Keratinocyte (primary cell): Measurements from ENCODE around the gene LIPH. TPM values are rescaled to one million over a fixed set of nuclear protein-coding genes. Genes with fewer than 3 reads are reported as not detected.
A peak's percentile ranks its signal among the peaks of the same experiment; 100 is the strongest.

Source experiments
- DNase-seq: peaks from one replicate; pipeline ENCODE4 v3.0.0-alpha.2; 2011; ENCODE audit warnings: low read depth, missing footprints, low spot score
- FAIRE-seq: peaks from 2 replicates; lab custom pipeline; 2011; peaks lifted over from hg19 to GRCh38; lab: Jason Lieb, UNC
- H2AFZ ChIP-seq: 2 replicates; pipeline ENCODE4 v1.6.0; 2012; ENCODE audit warnings: low read length, control low read depth, inconsistent platforms; ENCODE audit not compliant: control insufficient read depth
- H3K27ac ChIP-seq: 2 replicates; pipeline ENCODE4 v1.5.1; 2011; ENCODE audit warnings: low read length; ENCODE audit not compliant: control insufficient read depth, insufficient read depth
- H3K27me3 ChIP-seq: 3 replicates; pipeline ENCODE4 v1.6.0; 2011; ENCODE audit warnings: low read length; ENCODE audit not compliant: control insufficient read depth, insufficient read depth; ENCODE audit errors: extremely low read depth
- H3K36me3 ChIP-seq, 2 experiments: 2 replicates in 1 of 2; 3 replicates in 1 of 2; pipeline ENCODE4 v1.5.1; 2011; ENCODE audit warnings: low read length in 2 of 2, mild to moderate bottlenecking in 1 of 2; ENCODE audit not compliant: control insufficient read depth in 2 of 2, insufficient read depth in 2 of 2; ENCODE audit errors: extremely low read depth in 1 of 2
- H3K4me1 ChIP-seq: 3 replicates; pipeline ENCODE4 v1.5.1; 2011; ENCODE audit warnings: low read length; ENCODE audit not compliant: control insufficient read depth, insufficient read depth; ENCODE audit errors: extremely low read depth
- H3K4me2 ChIP-seq: 3 replicates; pipeline ENCODE4 v1.6.0; 2011; ENCODE audit warnings: low read depth, low read length; ENCODE audit not compliant: control insufficient read depth, insufficient read depth; ENCODE audit errors: extremely low read depth
- H3K4me3 ChIP-seq, 3 experiments: fragments of 200-600 bp in 1 of 3; sonication (generic) in 1 of 3; 2 replicates in 2 of 3; 3 replicates in 1 of 3; pipeline ENCODE4 v1.5.1; 2011 to 2016; ENCODE audit warnings: low read length in 3 of 3, mild to moderate bottlenecking in 3 of 3, control low read depth in 2 of 3, inconsistent platforms in 1 of 3, low read depth in 1 of 3, mixed read lengths in 1 of 3, mixed run types in 1 of 3, moderate library complexity in 1 of 3; ENCODE audit not compliant: control insufficient read depth in 2 of 3, insufficient read depth in 2 of 3; ENCODE audit errors: extremely low read depth in 1 of 3
- H3K79me2 ChIP-seq: 2 replicates; pipeline ENCODE4 v1.6.0; 2012; ENCODE audit warnings: low read length; ENCODE audit not compliant: control insufficient read depth, insufficient read depth
- H3K9ac ChIP-seq: 3 replicates; pipeline ENCODE4 v1.6.0; 2011; ENCODE audit warnings: low read length; ENCODE audit not compliant: control insufficient read depth, insufficient read depth; ENCODE audit errors: extremely low read depth
- H3K9me1 ChIP-seq: 3 replicates; pipeline ENCODE4 v1.6.0; 2011; ENCODE audit warnings: low read length; ENCODE audit not compliant: control insufficient read depth, insufficient read depth; ENCODE audit errors: extremely low read depth
- H3K9me3 ChIP-seq: 2 replicates; pipeline ENCODE4 v1.5.1; 2012; ENCODE audit warnings: low read depth, low read length; ENCODE audit not compliant: control insufficient read depth
- H4K20me1 ChIP-seq: 3 replicates; pipeline ENCODE4 v1.6.0; 2011; ENCODE audit warnings: low read length; ENCODE audit not compliant: control insufficient read depth, insufficient read depth; ENCODE audit errors: extremely low read depth
- CTCF ChIP-seq, 3 experiments: IDR thresholded peaks in 1 of 3; conservative IDR thresholded peaks in 1 of 3; optimal IDR thresholded peaks in 1 of 3; 2 replicates in 2 of 3; 3 replicates in 1 of 3; pipeline versions ENCODE3 to v1.5.1; 2011; ENCODE audit warnings: low read length in 3 of 3, mild to moderate bottlenecking in 3 of 3, moderate library complexity in 2 of 3, control low read depth in 1 of 3, inconsistent platforms in 1 of 3; ENCODE audit not compliant: insufficient read depth in 2 of 3; ENCODE audit errors: extremely low read depth in 1 of 3
- EZH2 ChIP-seq: IDR thresholded peaks from one replicate; pipeline ENCODE4 v1.6.1; 2012; ENCODE audit warnings: inconsistent platforms, mild to moderate bottlenecking, low read length, moderate library complexity
- dilution Hi-C: fragments of 300-500 bp; cut with MboI; formaldehyde crosslinking; loops from one replicate; pipeline ENCODE4 v1.7.0; 2020; ENCODE audit warnings: low sequenced_read_pairs; ENCODE audit not compliant: extremely low pct_ligation_motif_present
- polyA plus RNA-seq, 5 experiments: library from polyadenylated mRNA; depleted of rRNA in 3 of 5; stranded (reverse) in 3 of 5; stranded (forward) in 1 of 5; unstranded in 1 of 5; fragments of >200 nt; gene quantifications; 1 replicate in 1 of 5; 2 replicates in 3 of 5; 3 replicates in 1 of 5; pipeline versions ENCODE4 v1.2.1 to v1.2.3, GENCODE V29; 2011 to 2012; ENCODE audit warnings: missing spikeins in 2 of 5, low read depth in 1 of 5, low replicate concordance in 1 of 5

Gene LIPH
- polyA plus RNA-seq, 1 donor (not counting 4 experiments of a cell fraction or from before 2014, with no cell fraction given), result 1.1 TPM

GRCh38 chr3:185511711-185512110 is 40.7 kb downstream of the LIPH start:
- dilution Hi-C loops, result no loop called here
- no peak for FAIRE-seq

GRCh38 chr3:185508335-185508991 is 43.9 kb downstream of the LIPH start:
- Histone ChIP-seq H3K4me1 (no peaks in the 10 kb centered on the region), H3K9me3 (no peaks in the 10 kb centered on the region), H2AFZ (peak overlapping the region; percentile 12), H3K36me3 (no peaks in the 10 kb centered on the region), H3K9ac (no peak overlapping the region), H3K79me2 (no peaks in the 10 kb centered on the region), H3K4me3 (no peak overlapping the region), H3K27me3 (no peaks in the 10 kb centered on the region), H3K27ac (no peak overlapping the region), H3K9me1 (no peaks in the 10 kb centered on the region), H3K4me2 (no peak overlapping the region), H4K20me1 (no peaks in the 10 kb centered on the region)
- DNase-seq (no peak), FAIRE-seq (no peak)
- dilution Hi-C loops, result no loop called here
- TF ChIP-seq CTCF (optimal IDR thresholded peaks at IDR 0.05 in 1 of 3, IDR thresholded peaks at IDR 0.05 in 1 of 3, conservative IDR thresholded peaks at IDR 0.05 in 1 of 3; ENCODE audit: extremely low read depth in 1 of 3, insufficient read depth in 2 of 3, low read length in 3 of 3) (no peak), EZH2 (no peak)

More at GRCh38 chr3:185511711-185512110, 40.7 kb downstream of the LIPH start:
- Histone ChIP-seq H3K9me3 (no peaks in the 10 kb centered on the region), H4K20me1 (no peaks in the 10 kb centered on the region), H3K9me1 (no peaks in the 10 kb centered on the region), H3K4me3 (no peak overlapping the region), H2AFZ (no peak overlapping the region), H3K27ac (no peak overlapping the region), H3K79me2 (no peaks in the 10 kb centered on the region), H3K36me3 (no peaks in the 10 kb centered on the region), H3K4me1 (no peaks in the 10 kb centered on the region), H3K9ac (no peak overlapping the region), H3K4me2 (no peak overlapping the region), H3K27me3 (no peaks in the 10 kb centered on the region)
- no peak for TF ChIP-seq EZH2
- TF ChIP-seq CTCF (optimal IDR thresholded peaks at IDR 0.05 in 1 of 3, IDR thresholded peaks at IDR 0.05 in 1 of 3, conservative IDR thresholded peaks at IDR 0.05 in 1 of 3; ENCODE audit: extremely low read depth in 1 of 3, insufficient read depth in 2 of 3, low read length in 3 of 3), result no peak
- DNase-seq, result no peak
